ENCODE measurements around the gene SLC16A12. TPM values are rescaled to one million over a fixed set of nuclear protein-coding genes. Genes with fewer than 3 reads are reported as not detected.

Gene SLC16A12, protein sequence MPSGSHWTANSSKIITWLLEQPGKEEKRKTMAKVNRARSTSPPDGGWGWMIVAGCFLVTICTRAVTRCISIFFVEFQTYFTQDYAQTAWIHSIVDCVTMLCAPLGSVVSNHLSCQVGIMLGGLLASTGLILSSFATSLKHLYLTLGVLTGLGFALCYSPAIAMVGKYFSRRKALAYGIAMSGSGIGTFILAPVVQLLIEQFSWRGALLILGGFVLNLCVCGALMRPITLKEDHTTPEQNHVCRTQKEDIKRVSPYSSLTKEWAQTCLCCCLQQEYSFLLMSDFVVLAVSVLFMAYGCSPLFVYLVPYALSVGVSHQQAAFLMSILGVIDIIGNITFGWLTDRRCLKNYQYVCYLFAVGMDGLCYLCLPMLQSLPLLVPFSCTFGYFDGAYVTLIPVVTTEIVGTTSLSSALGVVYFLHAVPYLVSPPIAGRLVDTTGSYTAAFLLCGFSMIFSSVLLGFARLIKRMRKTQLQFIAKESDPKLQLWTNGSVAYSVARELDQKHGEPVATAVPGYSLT
- 33.3 TPM for polyA plus RNA-seq (ENCODE audit: insufficient read length)
- long read RNA-seq, donor 1, full-length matches to known transcripts, result 1 of 1 reads
- long read RNA-seq, donor 1, partial matches to known transcripts, result 0 of 1 reads
- long read RNA-seq, donor 1, other reads (novel, unspliced or antisense), result 0 of 1 reads
- long read RNA-seq, donor 2, result 0 reads
- long read RNA-seq, donor 3, result 0 reads
- long read RNA-seq, donor 4, result 0 reads
- long read RNA-seq, donor 5, result 0 reads
- long read RNA-seq, donor 6, result 0 reads
- long read RNA-seq, donor 7, result 0 reads
- long read RNA-seq, donor 8, full-length matches to known transcripts, result 1 of 1 reads
- long read RNA-seq, donor 8, partial matches to known transcripts, result 0 of 1 reads
- long read RNA-seq, donor 8, other reads (novel, unspliced or antisense), result 0 of 1 reads

DNA sequence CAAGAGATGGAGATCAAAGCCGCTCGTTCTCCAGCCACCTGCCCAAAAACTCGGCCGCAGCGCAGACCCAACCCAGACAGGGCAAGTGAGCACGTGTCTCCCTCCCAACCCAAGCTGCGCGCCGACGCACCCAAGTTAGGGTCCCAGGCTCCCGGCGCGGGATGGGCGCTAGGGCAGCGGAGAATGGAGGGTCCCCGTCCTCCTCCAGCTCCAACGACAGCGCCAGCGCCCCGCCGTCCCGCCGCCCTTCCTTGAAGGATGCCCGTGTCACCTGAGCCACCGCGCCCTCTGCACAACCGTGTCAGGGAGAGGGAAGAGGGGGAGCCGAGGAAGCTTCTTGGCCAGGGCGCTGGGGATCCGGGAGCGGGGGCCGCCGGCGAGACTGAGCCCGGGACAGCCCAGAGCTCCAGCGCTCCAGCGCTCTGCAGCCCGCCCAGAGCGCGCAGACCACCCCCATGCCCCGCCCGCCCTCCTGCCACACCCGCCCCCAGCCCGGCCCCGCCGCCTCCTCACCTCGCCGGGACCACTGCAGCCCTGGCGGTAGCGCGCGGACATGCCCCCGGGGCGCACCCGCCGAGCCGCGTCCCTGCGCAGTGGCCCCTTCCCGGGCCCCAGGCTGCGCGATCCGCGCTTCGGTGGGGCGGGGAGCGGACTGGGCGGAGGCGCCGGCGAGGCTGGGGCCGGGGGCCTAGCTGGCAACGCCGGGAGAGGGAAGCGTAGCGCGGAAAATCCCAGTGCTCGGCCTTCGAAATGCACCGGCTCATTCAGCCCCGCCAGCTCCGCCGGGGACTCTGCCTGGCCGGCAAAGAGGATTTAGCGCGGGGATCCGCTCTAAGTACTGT, at the start of gene SLC16A12:
Gene SLC16A12, minus strand, starts transcription at position 424 of the 842 bp plus-strand sequence. CDS start 73,016 bp downstream, outside the sequence.
- DNase-seq, result peak; percentile 46

DNA sequence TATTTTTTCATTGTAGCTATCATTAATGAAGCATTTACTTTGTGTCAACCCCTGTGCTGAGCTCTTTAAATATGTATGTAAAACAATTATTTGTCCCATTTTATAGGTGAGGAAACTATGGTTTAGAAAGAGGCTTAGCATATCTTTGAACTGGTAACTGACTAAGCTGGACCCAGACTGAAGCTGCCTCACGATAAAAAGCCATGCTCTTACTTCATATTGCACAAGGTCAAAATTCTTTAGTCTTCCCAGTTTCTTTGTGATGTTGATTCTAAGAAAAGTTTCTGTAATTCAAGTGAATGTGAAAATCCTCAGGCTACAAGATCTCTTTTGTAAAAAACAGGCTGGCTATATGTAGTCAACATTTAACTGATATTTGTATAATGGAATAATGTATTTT, 46.6 kb upstream of the SLC16A12 start:
- DNase-seq, result no peak

DNA sequence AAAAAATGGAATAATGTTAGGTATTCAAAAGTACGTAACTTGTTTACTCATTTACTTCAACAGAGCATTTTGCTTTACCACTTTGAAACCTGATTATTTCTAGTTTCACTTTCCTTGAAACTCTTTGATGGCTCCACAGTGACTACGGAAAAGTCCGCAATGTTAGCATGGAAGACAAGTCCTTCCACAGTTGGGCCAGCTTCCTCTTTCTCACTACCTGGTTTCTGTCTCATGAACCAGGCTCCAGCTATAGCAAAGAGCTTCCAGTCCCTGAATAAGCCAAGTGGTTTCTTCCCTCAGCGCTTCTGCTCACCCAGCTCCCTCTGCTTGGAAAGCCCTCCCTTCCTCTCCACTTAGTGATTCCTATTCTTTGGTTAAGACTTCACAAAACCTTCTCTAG, 44.8 kb upstream of the SLC16A12 start:
- DNase-seq, result no peak

DNA sequence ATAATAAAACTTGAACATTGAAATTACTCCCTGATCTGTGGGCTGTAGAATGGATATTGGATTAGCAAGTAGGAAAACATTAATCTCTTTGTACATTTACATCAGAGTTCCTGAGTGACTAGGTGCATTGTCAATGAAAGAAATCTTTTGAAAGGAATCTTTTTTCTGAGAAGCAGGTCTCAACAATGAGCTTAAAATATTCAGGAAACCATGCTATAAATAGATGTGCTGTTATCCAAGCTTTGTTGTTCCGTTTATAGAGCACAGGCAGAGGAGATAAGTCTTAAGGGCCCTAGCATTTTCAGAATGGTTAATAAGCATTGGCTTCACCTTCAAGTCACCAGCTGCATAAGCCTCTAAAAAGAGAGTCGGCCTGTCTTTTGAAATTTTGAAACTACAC, 41.3 kb upstream of the SLC16A12 start:
- DNase-seq, result no peak

DNA sequence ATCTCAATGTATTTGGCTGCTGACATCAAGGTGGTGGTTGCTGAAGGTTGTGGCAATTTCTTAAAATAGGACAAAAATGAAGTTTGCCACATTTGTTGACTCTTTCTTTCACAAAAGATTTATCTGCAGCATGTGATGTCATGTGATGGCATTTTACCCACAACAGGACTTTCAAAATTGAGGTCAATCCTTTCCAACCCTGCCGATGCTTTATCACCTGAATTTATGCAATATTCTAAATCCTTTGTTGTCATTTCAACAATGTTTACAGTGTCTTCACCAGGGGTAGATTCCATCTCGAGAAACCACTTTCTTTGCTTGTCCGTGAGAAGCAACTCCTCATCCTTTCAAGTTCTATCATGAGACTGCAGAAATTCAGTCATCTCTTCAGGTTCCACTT, 40.6 kb upstream of the SLC16A12 start:
- no peak for DNase-seq

DNA sequence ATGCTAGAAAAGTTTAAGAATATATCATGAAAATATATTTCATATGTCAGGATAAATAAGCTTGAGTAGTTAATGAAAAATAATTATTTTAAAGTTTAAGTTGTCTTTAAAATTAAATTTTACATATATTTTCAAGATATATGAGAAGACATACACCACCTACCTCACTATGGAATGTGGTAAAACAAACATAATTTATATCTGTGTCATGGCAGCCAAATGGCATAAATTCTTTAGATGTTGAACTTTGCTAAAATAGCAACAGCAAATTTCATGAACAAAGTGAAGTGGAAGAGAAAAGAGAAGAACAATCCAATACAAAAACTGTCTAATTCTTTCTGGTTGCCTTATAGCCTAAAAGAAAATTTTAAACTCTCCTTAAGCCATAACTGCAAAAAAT, 39.6 kb upstream of the SLC16A12 start:
- DNase-seq, result no peak

DNA sequence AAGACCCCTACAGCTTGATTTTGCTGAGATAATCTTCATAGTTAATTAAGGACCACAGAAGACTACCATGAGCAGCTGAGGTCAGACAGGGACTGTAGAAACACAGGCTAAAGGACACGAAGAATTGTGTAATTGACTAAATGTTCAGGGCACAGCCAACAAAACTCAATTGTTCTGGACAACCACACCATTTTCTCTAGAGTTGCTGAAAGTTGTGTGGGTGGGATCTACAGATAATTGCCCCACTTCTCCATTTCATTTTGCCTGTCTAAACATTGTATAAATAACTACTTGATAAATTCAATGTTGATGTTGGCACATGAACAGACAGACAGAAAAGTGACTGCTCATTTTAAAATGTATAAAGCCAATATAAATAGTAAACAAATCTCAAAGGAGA, 39.0 kb upstream of the SLC16A12 start:
- no peak for DNase-seq

DNA sequence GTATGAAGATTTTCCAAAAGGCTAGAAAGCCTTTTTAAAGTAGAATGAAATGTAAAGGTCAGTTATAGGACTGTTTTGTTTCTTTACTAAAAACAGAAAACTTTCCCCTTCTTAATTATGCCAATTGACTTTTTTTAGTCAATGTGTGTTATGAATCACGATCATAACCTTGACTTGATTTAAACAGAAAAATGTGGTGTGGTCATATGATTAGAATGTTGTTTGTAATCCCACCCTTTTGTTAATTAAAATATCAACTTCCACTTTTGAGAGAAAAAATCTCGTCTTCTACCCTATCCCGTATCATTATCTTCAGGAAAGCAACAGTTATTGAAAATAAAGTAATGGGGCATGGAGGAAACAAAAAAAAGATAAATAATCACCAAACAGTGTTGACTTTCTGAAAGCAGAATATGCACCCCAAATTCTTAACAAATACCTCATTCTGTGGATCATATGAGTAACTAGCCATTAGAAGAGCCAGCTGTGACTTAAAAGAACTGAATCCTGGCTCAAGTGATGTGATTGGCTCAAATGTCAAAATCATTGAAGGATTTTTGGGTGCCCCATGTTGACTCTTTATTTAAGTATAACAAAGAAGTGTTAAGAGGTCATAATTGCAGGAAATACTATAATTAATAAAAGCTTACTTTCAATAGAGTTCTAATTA, 32.3 kb upstream of the SLC16A12 start:
- no peak for DNase-seq

DNA sequence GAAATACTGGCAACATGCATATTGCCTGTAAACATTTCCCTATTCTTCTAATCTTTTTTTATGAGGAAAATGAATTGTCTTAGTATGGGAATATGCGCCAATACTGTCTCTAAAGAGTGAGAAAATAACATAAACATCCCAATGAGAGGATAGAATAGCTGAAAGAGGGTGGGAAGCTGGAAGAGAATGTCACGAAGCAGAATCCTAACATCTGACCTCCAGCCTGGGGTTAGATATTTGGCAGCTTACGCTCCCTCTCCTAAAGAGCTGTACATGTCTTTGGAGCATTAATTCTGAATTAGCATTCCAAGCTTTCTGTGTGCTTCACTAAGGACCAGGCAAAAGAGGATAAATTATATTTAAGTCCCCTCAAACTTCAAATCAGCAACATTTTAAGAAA, 31.6 kb upstream of the SLC16A12 start:
- DNase-seq, result no peak

DNA sequence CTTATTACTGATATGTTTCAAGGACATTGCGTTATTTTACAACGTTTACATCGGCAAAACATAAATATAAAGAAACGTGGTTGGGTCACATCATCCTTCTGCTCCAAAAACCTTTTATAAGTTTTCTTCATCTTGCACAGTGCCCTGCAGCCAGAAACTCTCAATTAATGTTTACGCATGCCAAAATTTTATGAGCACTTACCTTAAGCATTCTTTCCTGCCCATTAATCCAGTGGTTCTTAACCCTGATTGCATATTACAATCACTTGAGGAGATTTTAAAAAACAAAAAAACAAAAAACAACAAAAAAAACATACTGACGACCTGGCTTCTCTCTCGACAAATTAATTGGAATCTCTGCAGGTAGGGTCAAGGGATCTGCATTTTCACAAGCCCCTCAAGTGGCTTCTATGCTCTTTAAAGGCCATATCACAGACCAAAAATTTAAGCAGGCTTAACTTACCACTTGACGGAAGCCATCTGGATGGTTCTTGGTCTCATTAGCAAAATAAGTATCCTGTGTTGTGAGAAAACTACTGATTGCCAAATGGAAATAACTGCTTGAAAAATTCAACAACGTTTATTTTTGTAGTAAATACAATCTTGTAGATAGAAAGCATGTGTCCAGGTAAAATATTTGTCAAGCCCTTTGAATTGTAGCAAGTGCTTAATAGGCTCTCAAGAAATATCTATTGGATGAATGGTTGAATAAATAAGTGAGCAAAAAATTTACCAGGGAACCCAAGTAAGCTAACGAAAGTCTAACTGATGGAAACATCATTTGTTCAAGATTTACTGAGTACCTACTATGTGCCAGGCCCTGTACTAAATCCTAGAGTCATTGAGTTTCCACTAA, 30.9 kb upstream of the SLC16A12 start:
- DNase-seq, result no peak

DNA sequence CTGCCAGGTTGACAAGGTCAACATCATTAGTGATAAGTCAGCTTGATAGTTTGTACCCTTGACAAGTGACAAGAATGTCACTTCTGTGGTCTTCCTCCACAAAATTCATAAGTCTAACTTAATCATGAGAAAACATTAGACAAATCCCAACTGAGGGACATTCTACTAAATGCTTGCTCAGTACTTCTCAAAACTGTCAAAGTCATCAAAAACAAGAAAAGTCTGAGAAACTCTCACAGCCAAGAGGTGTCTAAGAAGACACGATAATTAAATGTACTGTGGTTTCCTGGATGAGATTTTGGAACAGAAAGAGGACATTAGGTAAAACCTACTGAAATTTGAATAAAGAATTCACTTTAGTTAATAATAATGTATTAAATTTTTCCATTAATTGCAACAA, 29.8 kb upstream of the SLC16A12 start:
- no peak for DNase-seq

DNA sequence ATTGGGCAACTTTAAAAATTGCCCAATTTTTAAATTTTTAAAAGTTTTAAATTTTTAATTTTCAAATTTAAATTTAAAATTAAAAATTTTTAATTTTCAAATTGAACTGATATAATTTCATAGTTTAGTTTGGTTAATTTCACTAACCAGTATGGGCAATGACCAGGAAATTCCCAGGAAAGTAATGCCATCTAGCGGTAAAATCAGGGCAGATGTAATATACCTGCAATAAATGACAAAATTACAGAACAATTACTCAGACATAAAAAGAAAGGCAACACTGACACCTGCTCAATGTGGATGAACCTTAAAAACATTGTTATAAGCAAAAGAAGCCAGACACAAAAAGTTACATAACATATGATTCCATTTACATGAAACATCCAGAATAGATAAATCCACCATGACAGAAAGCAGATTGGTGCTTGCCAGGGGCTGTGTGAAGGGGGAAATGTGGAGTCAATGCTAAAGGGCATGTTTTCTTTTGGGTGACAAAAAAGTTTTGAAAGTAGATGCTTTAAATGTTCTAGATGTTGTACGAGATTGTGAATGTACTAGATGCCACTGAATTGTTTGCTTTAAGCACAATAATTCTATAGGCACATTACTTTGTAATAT, 28.6 kb upstream of the SLC16A12 start:
- peak; percentile 49 for DNase-seq

DNA sequence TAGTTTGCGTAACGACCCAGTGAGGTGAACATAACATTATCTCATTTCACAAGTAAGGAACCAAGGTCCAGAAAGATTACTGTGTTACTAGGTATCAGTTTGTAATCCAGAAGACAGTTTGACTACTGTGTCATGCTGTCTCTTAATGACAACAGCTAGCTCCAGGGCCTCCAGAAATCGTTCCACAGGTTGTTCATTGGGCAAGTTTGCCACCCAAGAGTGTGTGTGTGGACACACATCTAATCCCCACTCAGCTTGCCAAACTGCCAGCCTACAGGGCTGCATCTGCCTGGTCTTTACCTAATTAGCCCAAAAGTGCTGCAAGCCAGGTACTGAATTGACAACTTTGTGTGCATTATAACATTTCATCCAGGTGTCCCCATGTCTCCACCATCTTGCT, 27.9 kb upstream of the SLC16A12 start:
- DNase-seq, result no peak

DNA sequence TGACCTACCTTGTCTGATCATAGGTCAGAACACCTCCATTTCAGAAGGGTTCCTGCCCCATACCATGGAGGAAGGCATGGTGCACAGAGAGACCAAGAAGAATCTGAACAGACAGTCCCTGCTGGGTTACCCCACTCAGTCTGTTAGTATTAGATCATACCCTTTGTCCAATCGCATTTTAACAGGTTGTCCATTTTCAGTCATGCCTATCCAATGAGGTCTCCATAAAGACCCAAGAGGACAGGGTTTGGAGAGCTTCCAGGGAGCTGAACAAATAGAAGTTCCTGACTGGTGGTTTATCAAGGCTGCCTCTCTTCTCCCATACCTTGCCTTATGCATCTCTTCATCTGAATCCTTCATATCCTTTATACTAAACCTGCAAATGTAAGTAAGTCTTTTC, 21.2 kb upstream of the SLC16A12 start:
- DNase-seq, result no peak

DNA sequence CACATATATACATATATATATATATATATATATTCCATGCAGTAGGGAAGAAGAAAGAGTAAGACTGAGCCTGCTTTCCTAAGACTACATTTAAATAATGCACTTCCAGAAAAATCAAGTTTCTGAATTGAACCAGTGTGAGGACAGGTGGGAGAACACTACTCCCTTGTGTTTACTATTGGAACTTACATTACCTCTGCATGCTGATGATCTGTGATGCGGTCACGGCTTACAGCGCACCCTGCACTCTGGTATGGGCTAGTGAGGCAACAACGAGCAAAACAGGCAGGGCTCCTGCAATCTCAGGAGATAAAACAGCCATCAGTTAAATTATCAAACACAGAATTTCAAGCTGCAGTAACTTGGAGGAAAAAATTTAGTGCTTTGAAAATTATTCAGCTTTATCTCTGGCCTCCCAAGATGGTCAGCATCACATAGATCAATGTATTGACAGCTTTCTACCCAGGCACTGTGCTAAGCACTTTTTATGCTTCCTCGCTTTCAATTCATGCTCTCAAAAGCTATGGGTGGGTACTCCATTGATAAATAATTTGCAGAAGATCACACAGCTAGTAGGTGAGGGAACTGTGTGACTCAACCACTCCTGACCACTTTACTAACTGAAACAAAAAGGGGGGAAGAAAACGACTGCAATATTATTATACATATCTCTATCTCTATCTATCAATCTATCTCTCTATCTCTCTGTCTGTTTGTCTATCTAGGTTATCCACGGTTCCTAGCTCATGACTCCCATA, 20.5 kb upstream of the SLC16A12 start:
- no peak for DNase-seq

DNA sequence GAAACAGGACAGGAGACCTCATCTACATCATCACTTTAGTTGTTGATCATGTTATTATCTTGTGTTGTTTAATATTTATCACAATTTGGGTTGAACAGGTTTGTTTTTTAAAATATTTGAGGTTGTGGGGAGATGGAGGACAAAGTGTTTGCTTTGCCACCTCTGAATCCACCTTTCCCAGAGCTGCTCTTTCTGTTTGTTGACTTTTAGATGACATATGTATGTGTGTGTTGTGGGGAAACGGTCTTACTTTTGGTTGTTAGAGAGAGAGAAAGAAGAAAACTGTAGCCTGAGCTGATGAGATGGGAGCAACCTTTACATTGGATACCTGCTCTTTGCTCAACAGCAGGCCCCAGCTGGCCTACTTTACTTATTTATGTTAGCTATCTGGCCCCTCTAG, 19.0 kb upstream of the SLC16A12 start:
- DNase-seq, result no peak

DNA sequence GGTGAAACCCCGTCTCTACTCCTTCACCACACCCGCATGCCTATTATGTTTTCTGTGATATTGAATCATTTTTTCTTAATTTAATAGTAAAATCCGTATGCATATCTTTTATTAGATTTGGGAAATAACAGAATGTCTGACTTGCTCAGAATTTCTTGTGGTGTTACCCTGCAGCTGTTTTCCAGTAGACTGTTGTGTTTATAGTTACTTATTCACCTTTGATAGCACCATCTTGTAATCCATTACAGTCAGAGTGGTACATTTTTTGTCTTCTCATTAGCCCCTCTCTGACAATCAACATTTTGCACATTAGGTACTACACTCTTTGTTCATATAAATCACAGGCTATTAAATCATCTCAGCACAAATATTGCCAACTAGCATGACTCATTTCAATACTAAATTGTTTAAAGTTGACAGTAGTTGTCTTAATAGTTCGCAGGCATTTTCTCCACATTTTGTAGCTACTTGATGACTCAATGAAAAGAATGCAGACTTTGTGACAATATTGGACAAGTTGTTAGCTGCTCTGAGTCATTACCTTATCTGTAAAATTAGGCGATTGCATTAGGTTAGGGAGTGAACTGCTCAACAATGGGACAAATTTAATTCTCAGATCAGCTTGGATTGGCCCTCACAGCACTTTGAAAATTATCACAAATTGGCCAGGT, 17.8 kb upstream of the SLC16A12 start:
- no peak for DNase-seq

DNA sequence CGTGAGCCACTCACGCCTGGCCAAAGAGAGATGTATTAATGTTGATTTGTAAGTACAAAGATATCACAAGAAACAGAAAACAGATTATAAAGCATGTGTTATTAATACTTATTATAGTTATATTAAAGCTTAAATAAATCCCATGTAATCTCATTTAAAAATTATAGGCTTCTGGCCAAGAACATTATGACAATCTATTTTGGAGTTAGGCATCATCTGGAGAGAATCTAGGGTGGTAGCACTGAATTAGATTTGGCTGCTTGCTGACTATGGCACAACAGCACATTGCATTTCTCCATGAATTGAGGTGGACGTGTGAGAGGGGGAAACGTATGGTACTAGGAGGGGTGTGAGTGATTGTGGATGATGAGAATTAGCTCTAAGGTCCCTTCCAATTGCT, 16.8 kb upstream of the SLC16A12 start:
- no peak for DNase-seq

DNA sequence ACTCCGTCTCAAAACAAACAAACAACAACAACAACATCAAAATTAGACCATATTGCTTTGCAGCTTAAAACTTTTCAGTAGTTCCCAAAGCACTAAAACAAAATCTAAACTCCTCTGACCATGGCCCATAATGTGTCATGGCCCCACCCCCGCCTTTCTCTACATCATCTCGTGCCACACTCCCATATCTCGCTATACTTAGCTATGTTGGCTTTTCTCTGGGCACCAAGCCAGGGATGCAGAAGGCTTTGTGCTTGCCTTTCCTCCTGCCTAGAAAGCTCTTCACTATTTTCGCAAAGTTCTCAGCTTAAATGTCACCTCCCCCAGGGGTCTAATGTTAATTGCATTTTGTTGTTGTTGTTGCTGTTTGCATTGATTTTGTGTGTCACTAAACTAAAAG, 15.1 kb upstream of the SLC16A12 start:
- no peak for DNase-seq

Measured in left kidney (tissue), 8 donors.